Left lung (tissue), 10 donors: ENCODE measurements around the gene LRRC61. TPM values are rescaled to one million over a fixed set of nuclear protein-coding genes. Genes with fewer than 3 reads are reported as not detected.

Source experiments
- ATAC-seq: fragments of 200-7000 bp; cut with Tn5 transposase; one replicate; pipeline ENCODE4 v1.9.1; 2020; ENCODE audit warnings: moderate library complexity
- DNase-seq, 4 donors: peaks; one replicate each; pipeline ENCODE4 v3.0.0-alpha.2; 2013 to 2020
- H3K27ac ChIP-seq, 2 donors: fragments of 200-600 bp; sonication (generic) in 1 of 2; one replicate each; pipeline versions ENCODE4 v1.5.0 to v1.8.0; 2020 to 2021
- H3K27me3 ChIP-seq, 2 donors: fragments of 200-600 bp; sonication (generic) in 1 of 2; one replicate each; pipeline versions ENCODE4 v1.5.0 to v1.8.0; 2020 to 2021
- H3K36me3 ChIP-seq, 2 donors: fragments of 200-600 bp; sonication (generic) in 1 of 2; one replicate each; pipeline versions ENCODE4 v1.5.0 to v1.8.0; 2020 to 2021
- H3K4me1 ChIP-seq, 2 donors: fragments of 200-600 bp; one replicate each; pipeline ENCODE4 v1.8.0; 2021
- H3K4me3 ChIP-seq, 2 donors: fragments of 200-600 bp; sonication (generic) in 1 of 2; one replicate each; pipeline versions ENCODE4 v1.5.0 to v1.8.0; 2020 to 2021; ENCODE audit warnings: mild to moderate bottlenecking in 1 of 2
- H3K9me3 ChIP-seq, 2 donors: fragments of 200-600 bp; sonication (generic) in 1 of 2; one replicate each; pipeline versions ENCODE4 v1.5.0 to v1.8.0; 2020 to 2021
- intact Hi-C, 2 donors: fragments of 100-400 bp; cut with DNase I; formaldehyde crosslinking; loops; one replicate each; pipeline versions ENCODE4 v1.11.2 to v1.14.2; 2022
- polyA plus RNA-seq, 6 donors: library from polyadenylated mRNA; unstranded; fragments of 120-200 nt; gene quantifications; one replicate each; pipeline ENCODE4 v1.2.1, GENCODE V29; 2013; ENCODE audit not compliant: insufficient read length in 6 of 6
- total RNA-seq, 2 donors: library from RNA; stranded (reverse); fragmentation: NEBNext Ultra II Directional; extraction: Animal tissue kit (Norgen Biotek cat#: 25700); gene quantifications; one replicate each; pipeline ENCODE4 v1.2.1, GENCODE V29; 2021
- TF ChIP-seq, protein P1 (sequence below), 2 donors: fragments of 200-600 bp; sonication (generic) in 1 of 2; IDR thresholded peaks; one replicate each; pipeline versions ENCODE4 v1.5.0 to v1.8.0; 2021; ENCODE audit warnings: antibody characterized with exemption in 2 of 2
- donor health status: DM: no; HTN: yes; CAD: no.
- donor health status: DM: no; HTN: no; CAD: no.

LRRC61 gene
- total and polyA plus RNA-seq, 8 donors: 9.0 to 22.5 (median 19.3) TPM

DNA sequence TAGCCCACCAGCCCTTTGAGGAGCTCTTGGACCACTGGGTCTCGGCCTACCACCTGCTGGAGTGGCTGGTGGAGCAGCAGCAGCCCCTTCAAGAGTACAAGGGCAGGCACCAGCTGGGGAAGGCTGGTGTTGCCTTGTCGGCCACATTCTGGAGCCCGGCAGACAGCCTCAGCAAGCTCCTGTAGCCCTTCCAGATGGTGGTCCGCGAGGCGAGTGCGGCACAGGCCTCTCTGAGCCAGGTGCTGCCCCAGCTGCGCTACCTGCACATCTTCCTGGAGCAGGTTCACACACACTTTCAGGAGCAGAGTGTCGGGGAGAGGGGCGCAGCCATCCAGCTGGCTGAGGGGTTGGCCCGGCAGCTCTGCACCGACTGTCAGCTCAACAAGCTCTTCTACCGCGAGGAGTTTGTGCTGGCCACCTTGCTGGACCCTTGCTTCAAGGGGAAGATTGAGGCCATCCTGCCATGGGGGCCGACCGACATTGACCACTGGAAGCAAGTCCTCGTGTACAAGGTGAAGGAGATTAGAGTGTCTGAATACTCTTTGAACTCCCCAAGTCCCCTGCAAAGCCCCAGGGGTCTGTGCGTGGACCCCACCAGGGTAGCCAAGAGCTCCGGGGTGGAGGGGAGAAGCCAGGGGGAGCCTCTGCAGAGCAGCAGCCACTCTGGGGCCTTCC is 7.2 kb downstream of the LRRC61 start:
- TF ChIP-seq, protein P1, sequence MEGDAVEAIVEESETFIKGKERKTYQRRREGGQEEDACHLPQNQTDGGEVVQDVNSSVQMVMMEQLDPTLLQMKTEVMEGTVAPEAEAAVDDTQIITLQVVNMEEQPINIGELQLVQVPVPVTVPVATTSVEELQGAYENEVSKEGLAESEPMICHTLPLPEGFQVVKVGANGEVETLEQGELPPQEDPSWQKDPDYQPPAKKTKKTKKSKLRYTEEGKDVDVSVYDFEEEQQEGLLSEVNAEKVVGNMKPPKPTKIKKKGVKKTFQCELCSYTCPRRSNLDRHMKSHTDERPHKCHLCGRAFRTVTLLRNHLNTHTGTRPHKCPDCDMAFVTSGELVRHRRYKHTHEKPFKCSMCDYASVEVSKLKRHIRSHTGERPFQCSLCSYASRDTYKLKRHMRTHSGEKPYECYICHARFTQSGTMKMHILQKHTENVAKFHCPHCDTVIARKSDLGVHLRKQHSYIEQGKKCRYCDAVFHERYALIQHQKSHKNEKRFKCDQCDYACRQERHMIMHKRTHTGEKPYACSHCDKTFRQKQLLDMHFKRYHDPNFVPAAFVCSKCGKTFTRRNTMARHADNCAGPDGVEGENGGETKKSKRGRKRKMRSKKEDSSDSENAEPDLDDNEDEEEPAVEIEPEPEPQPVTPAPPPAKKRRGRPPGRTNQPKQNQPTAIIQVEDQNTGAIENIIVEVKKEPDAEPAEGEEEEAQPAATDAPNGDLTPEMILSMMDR (IDR thresholded peaks at IDR 0.05): no peak
- DNase-seq: no peak
- Histone ChIP-seq H3K27ac (no peak overlapping the region), H3K4me1 (peaks cover 4 to 6% of the 10 kb centered on the region in 2 donors), H3K27me3 (no peaks in the 10 kb centered on the region), H3K4me3 (no peak overlapping the region), H3K9me3 (no peaks in the 10 kb centered on the region), H3K36me3 (peaks cover 0 to 55% of the 10 kb centered on the region in 2 donors)
- no peak for ATAC-seq
- intact Hi-C loops: no loop called here

DNA sequence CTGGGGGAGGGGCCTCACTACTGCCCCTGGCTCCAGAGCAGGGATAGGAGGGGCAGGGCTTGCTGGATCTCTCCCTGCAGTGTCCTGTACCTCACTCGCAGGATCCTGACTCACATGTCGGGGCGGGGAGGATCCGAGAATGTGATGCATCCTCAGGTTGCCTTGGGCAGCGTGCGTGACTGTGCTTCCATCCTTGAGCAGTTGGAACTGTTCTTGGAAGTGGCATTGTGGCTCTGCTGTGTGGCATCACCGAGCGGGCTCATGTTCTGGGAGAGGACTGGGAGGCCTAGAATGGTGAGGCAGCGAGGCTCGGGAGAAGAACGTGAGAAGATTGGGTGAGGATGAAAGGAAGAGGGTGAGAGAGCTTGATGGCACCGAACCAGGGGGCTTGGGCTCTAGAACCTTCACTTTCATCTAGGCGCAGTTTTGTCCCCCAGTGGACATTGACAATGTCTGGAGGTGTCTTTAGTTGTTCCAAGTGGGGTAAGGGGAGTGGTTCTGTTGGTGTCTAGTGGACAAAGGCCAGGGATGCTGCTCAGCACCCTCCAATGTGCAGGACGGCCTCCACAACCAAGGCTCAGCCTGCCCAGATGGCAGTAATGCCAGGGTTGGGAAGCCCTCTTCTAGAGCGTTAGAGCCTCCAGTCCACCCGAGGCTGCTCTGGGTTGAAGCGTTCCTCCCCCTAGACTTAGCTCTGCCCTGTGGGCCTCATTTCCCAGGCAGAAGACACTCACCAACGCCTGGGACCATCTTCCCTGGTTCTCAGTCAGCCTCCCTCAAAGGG is 9.9 kb downstream of the LRRC61 start:
- Histone ChIP-seq H3K36me3 (peaks cover 0 to 57% of the 10 kb centered on the region in 2 donors), H3K4me1 (no peaks in the 10 kb centered on the region), H3K4me3 (no peak overlapping the region), H3K9me3 (no peaks in the 10 kb centered on the region), H3K27me3 (no peaks in the 10 kb centered on the region), H3K27ac (no peak overlapping the region)
- intact Hi-C loops: no loop called here
- TF ChIP-seq, protein P1 (IDR thresholded peaks at IDR 0.05): no peak
- no peak for DNase-seq
- no peak for ATAC-seq

DNA sequence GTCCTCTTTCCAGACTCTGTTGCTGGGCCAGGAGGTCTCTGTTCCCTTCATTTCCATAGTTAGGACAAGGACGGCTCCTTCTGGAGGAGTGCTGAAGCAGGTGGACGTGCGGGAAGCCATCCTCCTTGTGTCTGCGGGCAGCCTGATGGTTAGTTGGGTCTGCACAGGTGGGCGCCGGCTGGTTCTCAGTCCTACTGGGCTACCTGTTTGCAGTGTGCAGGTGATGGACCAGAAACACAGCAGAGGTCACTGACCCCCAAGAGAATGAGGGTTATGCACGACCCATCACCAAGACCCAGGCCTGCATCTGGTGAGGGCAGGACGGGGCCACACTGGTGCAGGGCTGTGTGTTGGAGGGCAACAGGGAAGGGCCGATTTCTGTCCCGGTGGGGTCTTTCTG is 10.5 kb downstream of the LRRC61 start:
- ATAC-seq (no peak), DNase-seq (no peak)
- no peaks in the 10 kb centered on the region for H3K27me3 ChIP-seq
- intact Hi-C loops: no loop called here
- H3K36me3 ChIP-seq: peaks cover 0 to 54% of the 10 kb centered on the region in 2 donors
- H3K4me3 ChIP-seq: no peak overlapping the region
- no peaks in the 10 kb centered on the region for H3K9me3 ChIP-seq
- no peaks in the 10 kb centered on the region for H3K4me1 ChIP-seq
- no peak overlapping the region for H3K27ac ChIP-seq
- TF ChIP-seq, protein P1 (IDR thresholded peaks at IDR 0.05): no peak

- H3K4me1 ChIP-seq: no peaks in the 10 kb centered on the region
- intact Hi-C loops: no loop called here
- DNase-seq (no peak), ATAC-seq (no peak)
- H3K27me3 ChIP-seq: peaks cover 0 to 3% of the 10 kb centered on the region in 2 donors
- TF ChIP-seq, protein P1 (IDR thresholded peaks at IDR 0.05): no peak
- H3K27ac ChIP-seq: no peak overlapping the region
- H3K9me3 ChIP-seq: no peaks in the 10 kb centered on the region
- H3K36me3 ChIP-seq: peaks cover 0 to 49% of the 10 kb centered on the region in 2 donors
- H3K4me3 ChIP-seq: no peak overlapping the region
Measured at GRCh38 chr7:150334108-150334507, 11.0 kb downstream of the LRRC61 start.

DNA sequence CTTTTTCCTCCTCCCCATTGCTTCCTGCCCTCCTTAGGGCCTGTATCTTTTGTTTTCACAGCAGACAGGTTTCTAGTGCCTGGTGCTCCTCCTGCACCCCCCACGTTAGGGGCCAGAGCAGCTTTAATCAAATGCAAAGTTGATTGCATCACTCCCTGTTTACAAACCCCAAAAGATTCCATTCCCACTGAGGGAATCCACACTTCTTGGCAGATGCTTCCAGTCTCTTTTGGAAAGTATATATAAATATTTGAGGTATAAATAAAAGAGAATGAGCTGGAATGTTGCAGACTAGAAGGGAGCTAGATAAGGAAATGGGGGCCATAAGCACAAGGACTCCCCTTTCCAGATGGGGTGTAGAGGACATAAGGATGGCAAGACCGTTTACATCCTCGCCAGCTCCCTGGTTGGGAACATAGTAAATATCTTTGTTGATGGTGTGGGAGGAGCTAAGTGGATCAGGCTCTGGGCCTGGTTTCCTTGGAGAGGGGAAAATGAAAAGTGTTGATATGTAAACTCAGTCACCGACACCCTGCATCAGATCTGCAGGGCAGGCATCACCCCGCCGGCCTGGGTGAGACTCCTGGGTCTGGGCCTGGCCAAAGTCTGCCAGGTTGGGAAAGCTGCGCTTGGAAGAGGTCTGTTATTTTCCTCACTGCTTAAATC is 12.1 kb downstream of the LRRC61 start:
- ATAC-seq: peak; percentile 44
- intact Hi-C loops: no loop called here
- peaks cover 0 to 6% of the 10 kb centered on the region in 2 donors for H3K4me1 ChIP-seq

More for the DNA sequence above, 12.1 kb downstream of the LRRC61 start:
- TF ChIP-seq, protein P1 (IDR thresholded peaks at IDR 0.05): no peak
- Histone ChIP-seq H3K9me3 (no peaks in the 10 kb centered on the region), H3K4me3 (no peak overlapping the region), H3K27me3 (peaks cover 0 to 14% of the 10 kb centered on the region in 2 donors), H3K27ac (peak overlapping the region; percentile 30 to 48), H3K36me3 (peaks cover 0 to 38% of the 10 kb centered on the region in 2 donors)
- peak in 2 of 4 donors; percentile 93 to 95 for DNase-seq
